Lower leg skin (tissue), 3 donors: ENCODE data around the gene RAPGEF2.

Experiments used
- CTCF ChIP-seq, 3 donors: fragments of 450-650 bp; IDR thresholded peaks; one replicate each; pipeline ENCODE4 v1.5.1; 2016; ENCODE audit warnings: antibody characterized with exemption in 3 of 3, mild to moderate bottlenecking in 3 of 3, moderate library complexity in 2 of 3
- POLR2A ChIP-seq, 2 donors: fragments of 450-650 bp; IDR thresholded peaks; one replicate each; pipeline ENCODE4 v1.6.1; 2016 to 2017; ENCODE audit warnings: antibody characterized with exemption in 2 of 2, mild to moderate bottlenecking in 1 of 2, moderate library complexity in 1 of 2

- no peak for TF ChIP-seq CTCF (IDR thresholded peaks at IDR 0.05)
- no peak for TF ChIP-seq POLR2A (IDR thresholded peaks at IDR 0.05)
Measured at GRCh38 chr4:159111416-159111815, 8.5 kb downstream of the RAPGEF2 start.
